LNCAP (cell line): ENCODE results near the gene ABCB11.

Experiments
- TF ChIP-seq, protein P1 (sequence below): fragments of 450-650 bp; IDR thresholded peaks from 2 replicates; pipeline ENCODE4 v1.5.1; 2017; ENCODE audit warnings: mild to moderate bottlenecking

Gene ABCB11

DNA sequence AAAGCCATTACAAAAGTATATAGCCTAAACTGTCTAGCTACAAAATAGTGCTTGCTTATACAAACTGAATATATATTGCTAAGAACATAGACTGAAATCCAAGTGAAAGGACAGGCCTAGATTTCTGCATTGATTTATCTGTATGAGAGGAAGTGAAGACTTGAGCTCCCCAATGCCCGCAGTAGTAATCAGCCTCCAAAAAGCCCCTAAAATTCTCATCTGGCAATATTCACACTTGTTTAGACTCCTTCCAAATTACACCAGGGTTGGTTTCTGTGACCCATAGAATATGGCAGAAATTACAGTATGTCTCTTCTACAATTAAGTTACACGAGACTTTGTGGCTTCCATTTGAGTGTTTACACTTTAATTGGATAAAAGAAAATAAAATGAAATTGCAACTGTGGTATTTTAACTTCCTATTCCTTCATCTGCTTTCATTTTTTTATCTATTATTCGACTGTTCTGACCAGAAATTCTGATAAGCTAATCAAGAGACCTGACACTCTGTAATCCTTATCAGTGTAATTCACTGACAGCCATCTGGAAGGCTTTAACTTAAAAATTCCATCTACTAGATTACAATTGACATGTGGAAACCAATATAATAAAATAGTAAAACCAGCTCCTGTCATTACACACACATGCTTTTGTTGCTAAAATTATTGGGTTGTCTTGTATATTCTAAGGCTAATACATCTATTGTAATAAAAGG is 21.1 kb downstream of the ABCB11 start:
- TF ChIP-seq, protein P1, sequence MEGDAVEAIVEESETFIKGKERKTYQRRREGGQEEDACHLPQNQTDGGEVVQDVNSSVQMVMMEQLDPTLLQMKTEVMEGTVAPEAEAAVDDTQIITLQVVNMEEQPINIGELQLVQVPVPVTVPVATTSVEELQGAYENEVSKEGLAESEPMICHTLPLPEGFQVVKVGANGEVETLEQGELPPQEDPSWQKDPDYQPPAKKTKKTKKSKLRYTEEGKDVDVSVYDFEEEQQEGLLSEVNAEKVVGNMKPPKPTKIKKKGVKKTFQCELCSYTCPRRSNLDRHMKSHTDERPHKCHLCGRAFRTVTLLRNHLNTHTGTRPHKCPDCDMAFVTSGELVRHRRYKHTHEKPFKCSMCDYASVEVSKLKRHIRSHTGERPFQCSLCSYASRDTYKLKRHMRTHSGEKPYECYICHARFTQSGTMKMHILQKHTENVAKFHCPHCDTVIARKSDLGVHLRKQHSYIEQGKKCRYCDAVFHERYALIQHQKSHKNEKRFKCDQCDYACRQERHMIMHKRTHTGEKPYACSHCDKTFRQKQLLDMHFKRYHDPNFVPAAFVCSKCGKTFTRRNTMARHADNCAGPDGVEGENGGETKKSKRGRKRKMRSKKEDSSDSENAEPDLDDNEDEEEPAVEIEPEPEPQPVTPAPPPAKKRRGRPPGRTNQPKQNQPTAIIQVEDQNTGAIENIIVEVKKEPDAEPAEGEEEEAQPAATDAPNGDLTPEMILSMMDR = no peak

DNA sequence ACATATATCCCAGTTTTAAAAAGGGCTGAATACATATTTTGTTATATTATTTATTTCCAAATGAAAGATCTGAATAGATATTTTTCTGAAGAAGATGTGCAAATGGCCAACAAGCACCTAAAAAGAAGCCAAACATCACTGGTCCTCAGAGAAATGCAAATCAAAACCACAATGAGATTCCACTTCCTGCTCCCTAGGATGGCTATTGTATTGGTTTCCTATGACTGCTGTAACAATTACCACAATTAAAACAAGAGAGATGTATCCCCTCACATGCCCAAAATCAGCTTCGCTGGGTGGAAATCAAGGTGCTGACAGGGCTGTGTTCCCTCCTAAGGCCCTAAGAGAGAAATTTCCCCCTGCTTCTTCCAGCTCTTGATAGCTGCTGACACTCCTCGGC is 23.2 kb downstream of the ABCB11 start:
- TF ChIP-seq, protein P1 = no peak

DNA sequence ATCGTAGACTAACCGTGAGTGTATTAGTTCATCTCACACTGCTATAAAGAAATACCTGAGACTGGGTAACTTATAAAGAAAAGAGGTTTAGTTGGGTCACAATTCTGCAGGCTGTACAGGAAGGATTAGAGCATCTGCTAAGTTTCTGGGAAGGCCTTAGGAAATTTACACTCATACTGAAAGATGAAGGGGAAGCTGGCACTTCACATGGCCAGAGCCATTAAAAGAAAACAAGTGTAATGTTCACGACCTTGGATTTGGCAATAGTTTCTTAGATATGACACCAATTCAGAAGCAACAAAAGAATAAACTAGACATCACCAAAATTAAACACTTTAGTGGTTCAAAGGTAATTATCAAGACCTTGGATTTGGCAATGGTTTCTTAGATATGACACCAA is 23.8 kb downstream of the ABCB11 start:
- TF ChIP-seq, protein P1 = no peak

DNA sequence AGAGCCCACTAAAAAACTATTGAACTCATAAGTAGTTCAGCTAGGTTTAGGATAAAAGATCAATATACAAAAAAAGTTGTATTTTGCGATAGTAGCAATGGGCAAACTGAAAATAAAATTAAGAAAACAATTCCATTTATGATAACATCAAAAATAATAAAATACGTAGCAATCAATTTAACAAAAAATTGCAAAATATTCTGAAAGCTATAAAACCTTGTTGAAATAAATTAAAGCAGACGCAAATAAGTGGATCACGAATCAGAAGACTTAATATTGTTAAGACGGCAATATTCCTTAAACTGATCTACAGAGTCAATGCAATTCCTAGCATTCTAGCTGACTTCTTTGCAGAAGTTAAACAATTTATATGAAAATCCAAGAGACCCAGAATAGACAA is 24.5 kb downstream of the ABCB11 start:
- TF ChIP-seq, protein P1 = no peak

DNA sequence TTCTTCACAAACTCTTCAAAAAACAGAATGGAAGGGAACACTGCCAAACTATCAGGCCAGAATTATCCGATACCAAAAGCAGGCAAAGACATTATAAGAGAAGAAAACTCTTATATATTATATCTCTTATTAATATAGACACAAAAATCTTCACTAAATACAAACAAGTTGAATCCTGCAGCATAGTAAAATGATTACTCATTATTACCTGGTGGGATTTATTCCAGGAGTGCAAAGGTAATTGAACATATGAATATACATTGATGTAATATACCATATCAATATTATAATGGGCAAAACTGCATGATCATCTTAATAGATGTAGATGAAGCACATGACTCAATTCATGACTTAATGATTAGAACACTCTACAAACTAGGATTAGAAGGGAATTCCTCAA is 25.1 kb downstream of the ABCB11 start:
- TF ChIP-seq, protein P1 = no peak

DNA sequence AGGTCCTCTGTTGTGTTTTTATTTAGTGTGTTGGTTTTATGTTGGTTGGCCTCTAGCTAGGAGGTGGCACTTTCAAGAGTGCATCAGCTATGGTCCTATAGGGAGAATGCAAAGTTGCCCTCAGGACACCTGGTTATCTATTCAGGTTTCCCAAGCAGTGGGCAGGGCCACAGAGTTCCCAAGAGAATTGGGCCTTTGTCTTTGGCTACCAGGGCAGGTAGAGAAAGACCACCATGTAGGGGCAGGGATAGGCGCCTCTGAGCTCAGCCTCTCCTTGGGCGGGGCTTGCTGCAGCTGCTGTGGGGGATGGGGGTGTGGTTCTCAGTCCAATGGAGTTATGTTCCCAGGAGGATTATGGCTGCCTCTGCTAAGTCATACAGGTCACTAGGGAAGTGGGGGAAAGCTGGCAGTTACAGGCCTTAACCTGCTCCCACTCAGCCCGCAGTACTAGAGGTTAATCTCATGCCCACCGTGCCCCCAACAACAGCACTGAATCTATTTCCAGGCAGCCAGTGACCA is 26.0 kb downstream of the ABCB11 start:
- TF ChIP-seq, protein P1 = no peak

DNA sequence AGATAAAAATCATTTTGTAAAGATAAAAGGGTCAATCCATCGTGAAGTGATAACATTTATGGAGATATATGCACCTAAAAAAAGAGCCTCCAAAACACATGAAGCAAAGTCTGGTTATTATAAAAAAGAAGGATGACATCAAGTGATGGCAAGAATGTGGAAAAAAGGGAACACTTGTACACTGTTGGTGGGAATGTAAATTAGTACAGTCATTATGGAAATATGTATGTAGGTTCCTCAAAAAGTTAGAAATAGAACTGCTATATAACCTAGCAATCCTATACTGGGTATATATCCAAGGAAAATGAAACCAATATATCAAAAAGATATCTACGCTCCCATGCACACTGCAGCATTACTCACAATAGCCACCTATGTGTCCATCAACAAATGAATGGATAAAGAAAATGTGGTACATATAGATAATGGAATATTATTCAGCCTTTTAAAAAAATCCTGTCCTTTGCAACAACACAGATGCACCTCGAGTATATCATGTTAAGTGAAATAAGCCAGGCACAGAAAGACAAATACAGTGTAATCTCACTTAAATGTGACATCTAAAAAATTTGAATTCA is 28.9 kb downstream of the ABCB11 start:
- TF ChIP-seq, protein P1 = no peak
